MM.1S (cell line): Measurements from ENCODE around the gene GASK1A.

ENCODE experiments used
- DNase-seq: peaks from one replicate; pipeline ENCODE4 v3.0.0-alpha.2; 2015
- H2AFZ ChIP-seq: fragments of 300-600 bp; sonication (generic); 2 replicates; pipeline ENCODE4 v1.6.0; 2016; ENCODE audit warnings: antibody characterized with exemption, low read length
- H3F3A ChIP-seq: fragments of 300-600 bp; sonication (generic); 2 replicates; pipeline ENCODE4 v1.6.1; 2016; ENCODE audit warnings: mild to moderate bottlenecking, antibody characterized with exemption, low read length, moderate library complexity, mixed read lengths; ENCODE audit not compliant: insufficient read depth
- H3K27ac ChIP-seq: fragments of 300-600 bp; sonication (generic); 2 replicates; pipeline ENCODE4 v1.5.1; 2016; ENCODE audit warnings: mild to moderate bottlenecking, low read length
- H3K27me3 ChIP-seq: fragments of 300-600 bp; sonication (generic); replicated peaks from 2 replicates; pipeline ENCODE4 v1.6.0; 2016; ENCODE audit warnings: low read length; ENCODE audit not compliant: insufficient read depth
- H3K36me3 ChIP-seq: fragments of 300-600 bp; sonication (generic); replicated peaks from 2 replicates; pipeline ENCODE4 v1.6.1; 2016; ENCODE audit warnings: mild to moderate bottlenecking, low read length, mixed read lengths; ENCODE audit not compliant: insufficient read depth
- H3K4me1 ChIP-seq: fragments of 300-600 bp; sonication (generic); 2 replicates; pipeline ENCODE4 v1.6.1; 2016; ENCODE audit warnings: low read length, mixed read lengths
- H3K4me2 ChIP-seq: fragments of 300-600 bp; sonication (generic); 2 replicates; pipeline ENCODE4 v1.6.0; 2016; ENCODE audit warnings: low read depth, low read length
- H3K4me3 ChIP-seq: fragments of 300-600 bp; sonication (generic); 2 replicates; pipeline ENCODE4 v1.5.1; 2016; ENCODE audit warnings: low read length, mixed read lengths
- H3K79me2 ChIP-seq: fragments of 300-600 bp; sonication (generic); 2 replicates; pipeline ENCODE4 v1.6.1; 2016; ENCODE audit warnings: mixed run types, low read length, mixed read lengths
- H3K9ac ChIP-seq: fragments of 300-600 bp; sonication (generic); 2 replicates; pipeline ENCODE4 v1.6.1; 2016; ENCODE audit warnings: low read length, mixed read lengths
- H3K9me2 ChIP-seq: fragments of 300-600 bp; sonication (generic); replicated peaks from 2 replicates; pipeline ENCODE4 v1.6.1; 2016; ENCODE audit warnings: mild to moderate bottlenecking, low read length, mixed read lengths; ENCODE audit not compliant: insufficient read depth
- H3K9me3 ChIP-seq: fragments of 300-600 bp; sonication (generic); replicated peaks from 2 replicates; pipeline ENCODE4 v1.6.1; 2016; ENCODE audit warnings: mild to moderate bottlenecking, low read length, mixed read lengths; ENCODE audit not compliant: insufficient read depth
- H4K20me1 ChIP-seq: fragments of 300-600 bp; sonication (generic); 2 replicates; pipeline ENCODE4 v1.6.1; 2016; ENCODE audit warnings: mild to moderate bottlenecking, low read length, moderate library complexity, mixed read lengths; ENCODE audit not compliant: insufficient read depth
- CTCF ChIP-seq: fragments of 300-600 bp; sonication (generic); IDR thresholded peaks from 2 replicates; pipeline ENCODE4 v1.5.1; 2016; ENCODE audit warnings: antibody characterized with exemption, low read length, mixed read lengths
- EZH2 ChIP-seq: fragments of 300-600 bp; sonication (generic); optimal IDR thresholded peaks from 2 replicates; pipeline ENCODE3; 2017; ENCODE audit warnings: low read depth, mild to moderate bottlenecking, antibody characterized with exemption, low read length, mixed read lengths
- EZH2phosphoT487 ChIP-seq: fragments of 300-600 bp; sonication (generic); IDR thresholded peaks from 2 replicates; pipeline ENCODE4 v1.6.1; 2018; ENCODE audit warnings: antibody characterized with exemption, low read length

Gene GASK1A

GRCh38 chr3:43023746-43024145 is 44.6 kb downstream of the GASK1A start:
- TF ChIP-seq EZH2 (no peak), CTCF (no peak), EZH2phosphoT487 (no peak)
- Histone ChIP-seq H2AFZ (no peak overlapping the region), H3K9me3 (no peaks in the 10 kb centered on the region), H3K27ac (no peak overlapping the region), H3K4me2 (no peak overlapping the region), H4K20me1 (no peaks in the 10 kb centered on the region), H3K4me3 (no peak overlapping the region), H3K4me1 (no peaks in the 10 kb centered on the region), H3K9me2 (no peaks in the 10 kb centered on the region), H3K36me3 (no peaks in the 10 kb centered on the region), H3K79me2 (no peaks in the 10 kb centered on the region), H3K27me3 (no peaks in the 10 kb centered on the region), H3F3A (no peaks in the 10 kb centered on the region), H3K9ac (no peak overlapping the region)
- peak; percentile 3 for DNase-seq

GRCh38 chr3:43024181-43024885 is 45.2 kb downstream of the GASK1A start:
- no peak overlapping the region for H3K4me2 ChIP-seq

GRCh38 chr3:43025423-43025822 is 46.3 kb downstream of the GASK1A start:
- no peaks in the 10 kb centered on the region for H3K9me2 ChIP-seq
- TF ChIP-seq CTCF = no peak
- TF ChIP-seq EZH2phosphoT487 = no peak
- TF ChIP-seq EZH2 = no peak
- no peak overlapping the region for H3K27ac ChIP-seq
- no peaks in the 10 kb centered on the region for H3K79me2 ChIP-seq
- DNase-seq = no peak
- no peaks in the 10 kb centered on the region for H3K36me3 ChIP-seq
- no peak overlapping the region for H3K9ac ChIP-seq
- no peaks in the 10 kb centered on the region for H3K9me3 ChIP-seq
- no peaks in the 10 kb centered on the region for H4K20me1 ChIP-seq
- H3F3A ChIP-seq = no peaks in the 10 kb centered on the region
- H2AFZ ChIP-seq = no peak overlapping the region
- no peaks in the 10 kb centered on the region for H3K27me3 ChIP-seq
- H3K4me1 ChIP-seq = no peaks in the 10 kb centered on the region
- H3K4me2 ChIP-seq = no peak overlapping the region
- no peak overlapping the region for H3K4me3 ChIP-seq

More at GRCh38 chr3:43024181-43024885, 45.2 kb downstream of the GASK1A start:
- Histone ChIP-seq H3F3A (no peaks in the 10 kb centered on the region), H3K27ac (no peak overlapping the region), H3K27me3 (no peaks in the 10 kb centered on the region), H4K20me1 (no peaks in the 10 kb centered on the region), H3K9me3 (no peaks in the 10 kb centered on the region), H3K4me3 (no peak overlapping the region), H3K36me3 (no peaks in the 10 kb centered on the region), H3K9me2 (no peaks in the 10 kb centered on the region), H3K9ac (no peak overlapping the region), H3K79me2 (no peaks in the 10 kb centered on the region), H3K4me1 (no peaks in the 10 kb centered on the region), H2AFZ (no peak overlapping the region)
- DNase-seq = no peak
- TF ChIP-seq CTCF (no peak), EZH2phosphoT487 (no peak), EZH2 (no peak)
